HepG2 (cell line): ENCODE measurements around the gene FBXL7. TPM values are rescaled to one million over a fixed set of nuclear protein-coding genes. Genes with fewer than 3 reads are reported as not detected.

ENCODE experiments used
- ATAC-seq: fragments of 200-7000 bp; cut with Tn5 transposase; 3 replicates; pipeline ENCODE4 v1.9.1; 2020; ENCODE audit warnings: mild to moderate bottlenecking, moderate library complexity
- BruUV-seq: library from RNA; stranded (reverse); fragments of 400-500 nt; replicated peaks from 2 replicates; lab custom pipeline; 2021; lab: Mats Ljungman, UMichigan
- CTCF ChIA-PET: fragments of 300-600 bp; formaldehyde crosslinking; extraction: SDS; loops from one replicate; lab custom pipeline; 2021; ENCODE audit warnings: low total read pairs, inconsistent platforms, low intra/inter-chr PET ratio; lab: Yijun Ruan, JAX
- POLR2A ChIA-PET: fragments of 350-600 bp; sonication (Branson Sonifier 250); formaldehyde crosslinking; loops from one replicate; lab custom pipeline; 2020; ENCODE audit warnings: antibody characterized with exemption, inconsistent platforms; lab: Yijun Ruan, JAX
- DNase-seq: peaks from one replicate; pipeline ENCODE4 v3.0.0-alpha.2; 2015; ENCODE audit warnings: low spot score
- FAIRE-seq: peaks from 3 replicates; lab custom pipeline; 2011; peaks lifted over from hg19 to GRCh38; lab: Jason Lieb, UNC
- H2AFZ ChIP-seq: one replicate; pipeline ENCODE4 v1.6.1; 2011; ENCODE audit warnings: low read length, inconsistent platforms
- H3K27ac ChIP-seq: fragments of 300-600 bp; 3 replicates; pipeline ENCODE4 v1.8.0; 2011; ENCODE audit warnings: mixed run types, mild to moderate bottlenecking, mixed read lengths, low read length, inconsistent platforms; ENCODE audit not compliant: insufficient read depth; ENCODE audit errors: extremely low read length
- H3K27me3 ChIP-seq, 2 experiments: fragments of 200-600 bp in 1 of 2; 2 replicates in 1 of 2; 3 replicates in 1 of 2; pipeline versions ENCODE4 v1.6.0 to v1.8.0; 2011; ENCODE audit warnings: low read length in 2 of 2, mild to moderate bottlenecking in 2 of 2, moderate library complexity in 2 of 2, inconsistent platforms in 1 of 2; ENCODE audit not compliant: insufficient read depth in 2 of 2, control insufficient read depth in 1 of 2
- H3K36me3 ChIP-seq, 2 experiments: fragments of 200-600 bp in 1 of 2; replicated peaks in 1 of 2; 2 replicates in 1 of 2; 3 replicates in 1 of 2; pipeline versions ENCODE4 v1.5.1 to v1.8.0; 2011; ENCODE audit warnings: low read length in 2 of 2, inconsistent platforms in 1 of 2; ENCODE audit not compliant: insufficient read depth in 2 of 2, control insufficient read depth in 1 of 2
- H3K4me1 ChIP-seq: 2 replicates; pipeline ENCODE4 v1.5.1; 2012; ENCODE audit warnings: low read length, inconsistent platforms; ENCODE audit not compliant: insufficient read depth
- H3K4me2 ChIP-seq: 2 replicates; pipeline ENCODE4 v1.6.0; 2011; ENCODE audit warnings: low read depth, low read length, inconsistent platforms
- H3K4me3 ChIP-seq, 3 experiments: fragments of 200-600 bp in 1 of 3; sonication (generic), shearing (Covaris generic) in 1 of 3; replicated peaks in 1 of 3; 2 replicates each; pipeline ENCODE4 v1.5.1; 2011 to 2016; ENCODE audit warnings: low read length in 3 of 3, inconsistent platforms in 2 of 3, low read depth in 2 of 3, mild to moderate bottlenecking in 2 of 3, control low read depth in 1 of 3, mixed read lengths in 1 of 3; ENCODE audit not compliant: insufficient read depth in 1 of 3
- H3K79me2 ChIP-seq: one replicate; pipeline ENCODE4 v1.6.1; 2011; ENCODE audit warnings: low read length, inconsistent platforms; ENCODE audit not compliant: insufficient read depth
- H3K9ac ChIP-seq: 2 replicates; pipeline ENCODE4 v1.6.0; 2011; ENCODE audit warnings: mild to moderate bottlenecking, low read depth, low read length, inconsistent platforms; ENCODE audit not compliant: insufficient read depth
- H3K9me3 ChIP-seq: 2 replicates; pipeline ENCODE4 v1.5.1; 2012; ENCODE audit warnings: mild to moderate bottlenecking, low read length
- H4K20me1 ChIP-seq: 2 replicates; pipeline ENCODE4 v1.6.0; 2011; ENCODE audit warnings: inconsistent platforms, mild to moderate bottlenecking, low read length, moderate library complexity; ENCODE audit not compliant: insufficient read depth
- ATF2 ChIP-seq: sonication (generic); formaldehyde crosslinking; IDR thresholded peaks from 2 replicates; pipeline ENCODE4 v1.4.0; 2020; ENCODE audit warnings: missing genetic modification reagents
- ATF7 ChIP-seq, 2 experiments: fragments of 450-650 bp in 1 of 2; sonication (generic) in 1 of 2; formaldehyde crosslinking in 1 of 2; IDR thresholded peaks; 2 replicates each; pipeline versions ENCODE4 v1.4.0 to v1.6.1; 2016 to 2020; ENCODE audit warnings: antibody characterized with exemption in 1 of 2, mild to moderate bottlenecking in 1 of 2, missing genetic modification reagents in 1 of 2
- ATRX ChIP-seq: sonication (generic); formaldehyde crosslinking; IDR thresholded peaks from 2 replicates; pipeline ENCODE4 v1.4.0; 2020; ENCODE audit warnings: missing genetic modification reagents, borderline replicate concordance
- HNF1B ChIP-seq: sonication (generic); formaldehyde crosslinking; IDR thresholded peaks from 2 replicates; pipeline ENCODE4 v1.5.1; 2020; ENCODE audit warnings: mild to moderate bottlenecking, moderate library complexity, missing genetic modification reagents
- KDM6A ChIP-seq: IDR thresholded peaks from 2 replicates; pipeline ENCODE4 v1.6.1; 2016; ENCODE audit warnings: low read depth
- MAFF ChIP-seq: IDR thresholded peaks from 2 replicates; pipeline ENCODE4 v1.6.1; 2011; ENCODE audit warnings: low read depth, low read length, improper control_type of control experiment
- MZF1 ChIP-seq: sonication (generic); formaldehyde crosslinking; IDR thresholded peaks from 2 replicates; pipeline ENCODE4 v1.8.1; 2023; ENCODE audit warnings: mild to moderate bottlenecking, missing genetic modification reagents, borderline replicate concordance
- NCOR1 ChIP-seq: fragments of 200-600 bp; sonication (generic); IDR thresholded peaks from 2 replicates; pipeline ENCODE4 v1.7.0; 2017; ENCODE audit warnings: antibody characterized with exemption, low read length, borderline replicate concordance
- PLRG1 ChIP-seq: fragments of 450-650 bp; conservative IDR thresholded peaks from 2 replicates; pipeline ENCODE4 v1.6.1; 2016
- REPIN1 ChIP-seq: sonication (generic); formaldehyde crosslinking; IDR thresholded peaks from 2 replicates; pipeline ENCODE4 v1.8.0; 2022; ENCODE audit warnings: missing genetic modification reagents, low read depth, mild to moderate bottlenecking, borderline replicate concordance
- TP53 ChIP-seq: sonication (generic); formaldehyde crosslinking; conservative IDR thresholded peaks from 2 replicates; pipeline ENCODE4 v1.4.0; 2020; ENCODE audit warnings: missing genetic modification reagents
- ZMAT3 ChIP-seq: sonication (generic); formaldehyde crosslinking; conservative IDR thresholded peaks from 2 replicates; pipeline ENCODE4 v1.7.0; 2021; ENCODE audit warnings: missing genetic modification reagents
- ZNF543 ChIP-seq: sonication (generic); formaldehyde crosslinking; IDR thresholded peaks from 2 replicates; pipeline ENCODE4 v1.4.0; 2020; ENCODE audit warnings: mild to moderate bottlenecking, missing genetic modification reagents
- ZNF615 ChIP-seq: sonication (generic); formaldehyde crosslinking; IDR thresholded peaks from 2 replicates; pipeline ENCODE4 v1.5.0; 2020; ENCODE audit warnings: mild to moderate bottlenecking, missing genetic modification reagents, borderline replicate concordance
- ZNF639 ChIP-seq: conservative IDR thresholded peaks from 2 replicates; pipeline ENCODE4 v1.6.1; 2018; ENCODE audit warnings: missing genetic modification reagents
- ZNF761 ChIP-seq: sonication (generic); formaldehyde crosslinking; conservative IDR thresholded peaks from 2 replicates; pipeline ENCODE4 v1.4.0; 2020; ENCODE audit warnings: mild to moderate bottlenecking, missing genetic modification reagents
- ZSCAN5A ChIP-seq: sonication (generic); formaldehyde crosslinking; IDR thresholded peaks from 2 replicates; pipeline ENCODE4 v1.8.0; 2022; ENCODE audit warnings: mild to moderate bottlenecking, missing genetic modification reagents, borderline replicate concordance
- WGBS: methylation state at CpG from one replicate; pipeline ENCODE4 v1.1.6; 2017; ENCODE audit warnings: low lambda C conversion rate; 5-methylcytosine and 5-hydroxymethylcytosine counted together
- in situ Hi-C: cut with HindIII; loops from 2 replicates; pipeline ENCODE4 v1.10.0; 2017; ENCODE audit warnings: low pct_unique_long_range_greater_than_20kb; ENCODE audit not compliant: extremely low pct_ligation_motif_present
- intact Hi-C: fragments of 100-400 bp; cut with micrococcal nuclease; formaldehyde crosslinking; loops from one replicate; pipeline ENCODE4 v1.10.0; 2022; ENCODE audit not compliant: unreplicated experiment
- polyA plus RNA-seq, 8 experiments: library from polyadenylated mRNA; depleted of rRNA in 3 of 8; stranded (reverse) in 7 of 8; unstranded in 1 of 8; fragments of >200 nt; fragmentation: Illumina TruSeq in 4 of 8; extraction: Trizol in 4 of 8; gene quantifications; 2 replicates each; pipeline versions ENCODE4 v1.2.1 to v1.2.3, GENCODE V29; 2011 to 2016; ENCODE audit warnings: low read depth in 4 of 8, missing spikeins in 1 of 8, mixed read lengths in 1 of 8; ENCODE audit not compliant: insufficient read depth in 1 of 8
- total RNA-seq, 5 experiments: library from RNA; depleted of rRNA; stranded (reverse); fragments of >200 nt; fragmentation: Illumina TruSeq; extraction: Trizol; gene quantifications; 2 replicates each; pipeline ENCODE4 v1.2.3, GENCODE V29; 2016; ENCODE audit warnings: low read depth in 1 of 5

The FBXL7 gene
- total and polyA plus RNA-seq, 2 of the 13 experiments (the other 11 are each of a cell fraction or from before 2014, with no cell fraction given): 0.07 TPM; not detected in 1

GRCh38 chr5:15597804-15598203 is 97.8 kb downstream of the FBXL7 start:
- no peak overlapping the region for H3K4me3 ChIP-seq
- no peak overlapping the region for H3K4me2 ChIP-seq
- no peaks in the 10 kb centered on the region for H3K9me3 ChIP-seq
- no peaks in the 10 kb centered on the region for H3K36me3 ChIP-seq
- ATAC-seq: no peak
- H3K4me1 ChIP-seq: no peaks in the 10 kb centered on the region
- intact Hi-C loops (no loop called here), in situ Hi-C loops (no loop called here)
- H3K9ac ChIP-seq: no peak overlapping the region
- no peaks in the 10 kb centered on the region for H3K27me3 ChIP-seq
- no peak for FAIRE-seq
- POLR2A ChIA-PET: no interaction called here
- H4K20me1 ChIP-seq: no peaks in the 10 kb centered on the region
- no peak overlapping the region for H3K27ac ChIP-seq
- DNase-seq: no peak
- H3K79me2 ChIP-seq: no peaks in the 10 kb centered on the region
- TF ChIP-seq ZMAT3 (CRISPR knock-in tag) (no peak), ATF2 (no peak), HNF1B (CRISPR knock-in tag) (no peak), ZSCAN5A (no peak), MZF1 (CRISPR knock-in tag) (no peak), ZNF615 (CRISPR knock-in tag) (no peak), PLRG1 (no peak), ATF7 (IDR thresholded peaks at IDR 0.05) (no peak), ATF7 (CRISPR knock-in tag; IDR thresholded peaks at IDR 0.05) (no peak), KDM6A (CRISPR knock-in tag) (no peak), TP53 (CRISPR knock-in tag) (no peak), ZNF639 (no peak), REPIN1 (CRISPR knock-in tag) (no peak), ZNF543 (CRISPR knock-in tag) (no peak), ATRX (CRISPR knock-in tag) (no peak), ZNF761 (no peak), NCOR1 (no peak), MAFF (no peak)
- TF ChIP-seq, all 625 proteins: peak for 0
- CTCF ChIA-PET: no interaction called here
- BruUV-seq: no TSS peak
- no peak overlapping the region for H2AFZ ChIP-seq
- WGBS: 0% methylated on average over 1 of the region's 1 CpG
